Hepatocyte (in vitro differentiated cells): ENCODE results near the gene SLC35F5. TPM values are rescaled to one million over a fixed set of nuclear protein-coding genes. Genes with fewer than 3 reads are reported as not detected.

Experiments
- DNase-seq: peaks from one replicate; pipeline ENCODE4 v3.0.0-alpha.2; 2016; ENCODE audit warnings: low spot score
- H2AFZ ChIP-seq: fragments of 200-600 bp; sonication (generic); 2 replicates; pipeline ENCODE4 v1.6.0; 2016; ENCODE audit warnings: antibody characterized with exemption, mild to moderate bottlenecking
- H3K27ac ChIP-seq: fragments of 200-600 bp; sonication (generic); 2 replicates; pipeline ENCODE4 v1.5.1; 2016; ENCODE audit warnings: mild to moderate bottlenecking
- H3K27me3 ChIP-seq: fragments of 200-600 bp; sonication (generic); 2 replicates; pipeline ENCODE4 v1.6.1; 2016
- H3K36me3 ChIP-seq: fragments of 200-600 bp; sonication (generic); replicated peaks from 2 replicates; pipeline ENCODE4 v1.5.1; 2016; ENCODE audit warnings: low read depth; ENCODE audit not compliant: insufficient read depth
- H3K4me1 ChIP-seq: fragments of 200-600 bp; sonication (generic); 2 replicates; pipeline ENCODE4 v1.5.1; 2016; ENCODE audit warnings: mild to moderate bottlenecking, moderate library complexity; ENCODE audit not compliant: insufficient read depth
- H3K4me2 ChIP-seq: fragments of 200-600 bp; sonication (generic); 2 replicates; pipeline ENCODE4 v1.6.0; 2016
- H3K4me3 ChIP-seq: fragments of 200-600 bp; sonication (generic); 2 replicates; pipeline ENCODE4 v1.5.1; 2016; ENCODE audit warnings: mild to moderate bottlenecking
- H3K79me2 ChIP-seq: fragments of 200-600 bp; sonication (generic); 2 replicates; pipeline ENCODE4 v1.6.0; 2017; ENCODE audit warnings: mild to moderate bottlenecking
- H3K9me2 ChIP-seq: fragments of 200-600 bp; sonication (generic); replicated peaks from 2 replicates; pipeline ENCODE4 v1.6.0; 2017; ENCODE audit warnings: mild to moderate bottlenecking; ENCODE audit not compliant: insufficient read depth
- H3K9me3 ChIP-seq: fragments of 200-600 bp; sonication (generic); 2 replicates; pipeline ENCODE4 v1.5.1; 2016; ENCODE audit warnings: low read depth, mild to moderate bottlenecking
- H4K20me1 ChIP-seq: fragments of 200-600 bp; sonication (generic); 2 replicates; pipeline ENCODE4 v1.6.0; 2016; ENCODE audit warnings: mild to moderate bottlenecking; ENCODE audit not compliant: insufficient read depth, poor library complexity, severe bottlenecking
- EZH2 ChIP-seq: fragments of 200-600 bp; sonication (generic); IDR thresholded peaks from 2 replicates; pipeline ENCODE4 v1.6.1; 2016; ENCODE audit warnings: antibody characterized with exemption, mild to moderate bottlenecking, borderline replicate concordance
- EZH2phosphoT487 ChIP-seq: fragments of 200-600 bp; sonication (generic); IDR thresholded peaks from one replicate; pipeline ENCODE4 v1.6.1; 2018; ENCODE audit warnings: antibody characterized with exemption, mild to moderate bottlenecking, low read depth, moderate library complexity; ENCODE audit not compliant: unreplicated experiment, severe bottlenecking
- WGBS: methylation state at CpG from one replicate; pipeline ENCODE4 v1.1.6; 2016; ENCODE audit warnings: low lambda C conversion rate; ENCODE audit errors: missing lambda C conversion rate; 5-methylcytosine and 5-hydroxymethylcytosine counted together
- polyA plus RNA-seq: library from polyadenylated mRNA; unstranded; fragments of >200 nt; fragmentation: Nextera tagmentation; extraction: Ambion mirVana; gene quantifications from 2 replicates; pipeline ENCODE4 v1.2.1, GENCODE V29; 2016
- total RNA-seq: library from RNA; depleted of rRNA; stranded (reverse); fragments of >200 nt; gene quantifications from 2 replicates; pipeline ENCODE4 v1.2.3, GENCODE V29; 2014
- TF ChIP-seq, protein P1 (sequence below): fragments of 200-600 bp; sonication (generic); IDR thresholded peaks from 2 replicates; pipeline ENCODE4 v1.5.1; 2016; ENCODE audit warnings: antibody characterized with exemption, mild to moderate bottlenecking; ENCODE audit not compliant: poor library complexity

SLC35F5 gene
- total and polyA plus RNA-seq, 2 experiments from 2014 or later = 69.4 to 132 TPM

DNA sequence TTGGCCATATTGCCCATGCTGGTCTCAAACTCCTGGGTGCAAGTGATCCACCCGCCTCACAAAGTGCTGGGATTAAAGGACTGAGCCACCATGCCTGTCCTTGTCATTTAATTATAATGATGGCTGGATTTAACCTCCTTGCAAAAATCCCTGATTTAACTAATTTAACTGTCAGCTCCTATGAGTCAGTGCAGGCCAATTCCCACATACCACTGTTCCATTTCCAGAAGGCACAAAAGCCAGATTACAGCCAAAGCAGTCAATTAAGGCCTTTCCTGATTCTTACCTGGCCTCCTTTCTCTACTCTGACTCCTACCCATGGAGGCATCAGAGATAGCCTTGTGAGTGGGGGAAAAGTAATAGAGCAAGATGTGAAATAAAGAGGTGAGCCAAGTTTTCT, 12.3 kb upstream of the SLC35F5 start:
- no peaks in the 10 kb centered on the region for H3K36me3 ChIP-seq
- no peaks in the 10 kb centered on the region for H4K20me1 ChIP-seq
- H3K9me2 ChIP-seq = no peaks in the 10 kb centered on the region
- H3K9me3 ChIP-seq = no peaks in the 10 kb centered on the region
- no peaks in the 10 kb centered on the region for H3K79me2 ChIP-seq
- H3K4me3 ChIP-seq = no peak overlapping the region
- TF ChIP-seq EZH2phosphoT487 (no peak), EZH2 (no peak)
- TF ChIP-seq, protein P1, sequence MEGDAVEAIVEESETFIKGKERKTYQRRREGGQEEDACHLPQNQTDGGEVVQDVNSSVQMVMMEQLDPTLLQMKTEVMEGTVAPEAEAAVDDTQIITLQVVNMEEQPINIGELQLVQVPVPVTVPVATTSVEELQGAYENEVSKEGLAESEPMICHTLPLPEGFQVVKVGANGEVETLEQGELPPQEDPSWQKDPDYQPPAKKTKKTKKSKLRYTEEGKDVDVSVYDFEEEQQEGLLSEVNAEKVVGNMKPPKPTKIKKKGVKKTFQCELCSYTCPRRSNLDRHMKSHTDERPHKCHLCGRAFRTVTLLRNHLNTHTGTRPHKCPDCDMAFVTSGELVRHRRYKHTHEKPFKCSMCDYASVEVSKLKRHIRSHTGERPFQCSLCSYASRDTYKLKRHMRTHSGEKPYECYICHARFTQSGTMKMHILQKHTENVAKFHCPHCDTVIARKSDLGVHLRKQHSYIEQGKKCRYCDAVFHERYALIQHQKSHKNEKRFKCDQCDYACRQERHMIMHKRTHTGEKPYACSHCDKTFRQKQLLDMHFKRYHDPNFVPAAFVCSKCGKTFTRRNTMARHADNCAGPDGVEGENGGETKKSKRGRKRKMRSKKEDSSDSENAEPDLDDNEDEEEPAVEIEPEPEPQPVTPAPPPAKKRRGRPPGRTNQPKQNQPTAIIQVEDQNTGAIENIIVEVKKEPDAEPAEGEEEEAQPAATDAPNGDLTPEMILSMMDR = no peak
- H3K27ac ChIP-seq = no peak overlapping the region
- no peaks in the 10 kb centered on the region for H3K4me1 ChIP-seq
- no peak for DNase-seq
- 82% methylated on average over 1 of the region's 1 CpG for WGBS
- no peaks in the 10 kb centered on the region for H3K27me3 ChIP-seq
- no peak overlapping the region for H3K4me2 ChIP-seq
- no peak overlapping the region for H2AFZ ChIP-seq

DNA sequence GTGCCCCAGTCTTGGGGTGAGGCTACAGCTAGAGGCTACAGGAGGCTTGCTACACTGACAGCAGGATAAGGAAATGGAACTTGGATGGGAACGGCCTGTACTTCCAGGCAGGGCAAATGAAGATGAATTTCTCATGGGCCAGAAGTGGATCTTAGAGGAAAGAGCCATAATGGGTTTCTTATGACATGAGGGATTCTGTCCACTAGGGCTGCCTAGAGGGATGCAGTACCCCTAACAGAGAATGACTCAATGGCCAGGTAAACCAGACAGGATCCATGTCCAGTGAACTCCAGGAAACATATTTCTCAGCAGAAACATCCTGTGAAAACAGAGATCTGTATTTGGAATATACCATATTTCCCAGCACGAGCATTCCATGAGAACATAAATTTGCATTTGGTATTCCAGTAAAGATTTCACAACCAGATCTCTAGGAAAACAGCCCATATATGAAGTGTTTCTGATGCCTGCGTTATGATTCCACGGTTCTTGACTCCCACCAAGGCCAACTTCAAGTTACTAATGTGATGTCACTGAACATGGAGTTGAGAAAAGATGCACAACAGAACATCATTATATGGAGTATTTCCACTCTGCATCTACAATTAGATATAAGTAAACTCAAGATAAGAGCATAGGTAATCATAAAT, 11.5 kb upstream of the SLC35F5 start:
- Histone ChIP-seq H3K79me2 (no peaks in the 10 kb centered on the region), H3K9me3 (no peaks in the 10 kb centered on the region), H3K4me2 (no peak overlapping the region), H2AFZ (no peak overlapping the region), H3K36me3 (no peaks in the 10 kb centered on the region), H3K9me2 (no peaks in the 10 kb centered on the region), H3K4me3 (no peak overlapping the region), H3K27me3 (no peaks in the 10 kb centered on the region), H3K27ac (no peak overlapping the region), H4K20me1 (no peaks in the 10 kb centered on the region), H3K4me1 (no peaks in the 10 kb centered on the region)
- no peak for DNase-seq
- WGBS = 93% methylated on average over 4 of the region's 4 CpGs
- TF ChIP-seq EZH2 = no peak
- TF ChIP-seq, protein P1 = no peak
- TF ChIP-seq EZH2phosphoT487 = no peak

DNA sequence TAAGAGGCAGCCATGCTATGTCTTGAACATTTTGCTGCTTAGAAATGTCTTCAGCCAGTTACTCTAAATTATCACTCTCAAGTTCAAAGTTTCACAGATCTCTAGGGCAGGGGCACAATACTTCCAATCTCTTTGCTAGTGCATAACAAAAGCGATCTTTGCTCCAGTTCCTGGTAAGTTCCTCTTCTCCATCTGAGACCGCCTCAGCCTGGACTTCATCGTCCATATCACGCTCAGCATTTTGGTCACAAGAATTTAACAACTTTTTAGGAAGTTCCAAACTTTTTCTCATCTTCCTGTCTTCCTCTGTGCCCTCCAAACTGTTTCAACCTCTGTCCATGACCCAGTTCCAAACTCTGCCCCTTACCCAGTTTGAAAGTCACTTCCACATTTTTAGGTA, 8.8 kb upstream of the SLC35F5 start:
- Histone ChIP-seq H3K36me3 (no peaks in the 10 kb centered on the region), H3K27ac (no peak overlapping the region), H4K20me1 (no peaks in the 10 kb centered on the region), H3K27me3 (no peaks in the 10 kb centered on the region), H3K4me3 (no peak overlapping the region), H3K79me2 (no peaks in the 10 kb centered on the region), H3K9me3 (no peaks in the 10 kb centered on the region), H3K9me2 (no peaks in the 10 kb centered on the region), H2AFZ (no peak overlapping the region), H3K4me1 (no peaks in the 10 kb centered on the region), H3K4me2 (no peak overlapping the region)
- no peak for DNase-seq
- WGBS = 93% methylated on average over 4 of the region's 4 CpGs
- TF ChIP-seq, protein P1 = no peak
- no peak for TF ChIP-seq EZH2phosphoT487
